GM21528 (cell line): Measurements from ENCODE around the gene TP53TG3.
"Not testable (repeated sequence)": the region's sequence is repeated elsewhere in the genome, so short reads cannot be mapped to it uniquely, and the experiment has no call there.

Source experiments
- ATAC-seq: cut with Tn5 transposase; IDR thresholded peaks from one replicate; pipeline ENCODE4 v1.9.1; 2021; ENCODE audit warnings: mild to moderate bottlenecking, moderate library complexity; ENCODE audit not compliant: unreplicated experiment, low FRiP score

TP53TG3 gene, protein sequence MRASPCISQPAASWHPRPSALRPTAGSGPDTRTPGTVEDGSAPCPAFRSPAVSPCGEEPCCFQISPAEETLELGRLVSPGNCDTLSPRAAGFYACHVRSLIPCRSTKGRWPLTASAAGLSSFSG

DNA sequence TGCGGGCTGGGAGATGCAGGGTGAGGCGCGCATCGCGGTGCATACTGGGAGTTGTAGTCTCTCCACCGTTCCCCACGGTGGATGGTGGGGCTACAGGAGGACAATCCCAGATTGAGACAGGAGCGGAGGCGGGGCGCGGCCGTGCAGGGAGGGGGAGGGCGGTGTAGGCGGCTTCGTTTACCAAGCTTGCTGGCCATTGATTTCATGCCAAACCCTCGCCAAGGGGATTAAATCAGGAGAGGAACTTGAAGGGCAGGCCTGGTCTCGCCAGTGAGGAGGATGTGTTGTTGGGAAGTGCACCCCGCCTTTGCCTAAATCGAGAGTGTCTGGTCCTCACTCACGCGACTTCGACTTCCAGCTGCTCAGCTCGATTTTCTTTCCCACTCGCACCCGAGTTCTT, at the start of gene TP53TG3:
TSS of gene TP53TG3 (minus strand) at position 101 of the 400 bp plus-strand sequence. CDS start at position 33, 68 bp downstream.
- not testable (repeated sequence) for ATAC-seq

GRCh38 chr16:32650876-32651275, 25.1 kb downstream of the TP53TG3 start:
- not testable (repeated sequence) for ATAC-seq

GRCh38 chr16:32647562-32647961, 28.4 kb downstream of the TP53TG3 start:
- not testable (repeated sequence) for ATAC-seq

- not testable (repeated sequence) for ATAC-seq
Measured at GRCh38 chr16:32646780-32647179, 29.2 kb downstream of the TP53TG3 start.

- not testable (repeated sequence) for ATAC-seq
Measured at GRCh38 chr16:32646177-32646576, 29.8 kb downstream of the TP53TG3 start.

GRCh38 chr16:32645278-32645908, 30.6 kb downstream of the TP53TG3 start:
- not testable (repeated sequence) for ATAC-seq

DNA sequence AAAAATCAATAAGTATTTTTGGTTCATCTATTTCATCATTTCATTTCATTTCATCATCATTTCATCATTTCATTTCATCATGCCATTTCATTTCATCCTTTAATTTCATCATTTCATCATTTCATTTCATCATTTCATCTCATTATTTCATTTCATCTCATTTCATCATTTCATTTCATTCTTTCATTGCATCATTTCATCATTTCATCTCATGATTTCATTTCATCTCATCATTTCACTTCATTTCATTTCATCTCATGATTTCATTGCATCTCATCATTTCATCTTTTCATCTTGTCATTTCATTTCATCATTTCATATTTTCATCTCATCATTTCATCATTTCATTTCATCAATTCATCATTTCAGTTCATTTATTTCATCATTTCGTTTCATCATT, 31.2 kb downstream of the TP53TG3 start:
- ATAC-seq = not testable (repeated sequence)

- ATAC-seq = not testable (repeated sequence)
Measured at GRCh38 chr16:32637614-32638013, 38.4 kb downstream of the TP53TG3 start.

DNA sequence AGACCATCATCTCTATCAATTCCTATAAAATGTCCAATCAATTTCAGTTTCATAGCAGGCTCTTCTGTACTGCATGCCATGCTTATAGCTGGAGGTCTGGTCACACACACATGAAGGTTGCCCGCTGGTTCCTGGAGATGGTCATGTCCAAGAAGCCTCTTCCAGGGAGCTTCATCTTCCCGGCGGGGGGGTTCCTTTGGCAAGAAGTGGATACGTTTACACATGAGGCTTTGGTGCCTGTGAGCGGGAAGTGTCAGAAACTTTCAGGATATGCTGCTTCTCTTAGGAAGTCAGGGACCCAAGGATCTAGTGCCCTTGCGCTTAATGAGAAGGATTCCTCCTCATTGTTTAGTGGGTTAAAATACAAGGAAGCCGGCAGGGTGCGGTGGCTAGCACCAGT, 43.9 kb downstream of the TP53TG3 start:
- ATAC-seq = not testable (repeated sequence)
